AG04450 (cell line): ENCODE measurements around the gene SH3PXD2B. TPM values are rescaled to one million over a fixed set of nuclear protein-coding genes. Genes with fewer than 3 reads are reported as not detected.

Experiments
- CTCF ChIA-PET: fragments of 300-600, 350-600 bp; formaldehyde crosslinking; extraction: SDS; loops from one replicate; lab custom pipeline; 2022; ENCODE audit warnings: antibody characterized with exemption, inconsistent platforms; lab: Charles Lee
- POLR2A ChIA-PET: fragments of 350-600 bp; formaldehyde crosslinking; extraction: SDS; loops from one replicate; lab custom pipeline; 2021; ENCODE audit warnings: antibody characterized with exemption, inconsistent platforms; lab: Yijun Ruan, JAX
- DNase-seq: peaks from one replicate; pipeline ENCODE4 v3.0.0-alpha.2; 2011; ENCODE audit warnings: low read depth, low spot score
- H3K27ac ChIP-seq: one replicate; pipeline ENCODE4 v1.5.1; 2012; ENCODE audit warnings: low read depth, low read length, control low read depth
- H3K27me3 ChIP-seq: one replicate; pipeline ENCODE4 v1.6.0; 2012; ENCODE audit warnings: low read length; ENCODE audit not compliant: control insufficient read depth, insufficient read depth
- H3K4me3 ChIP-seq: 2 replicates; pipeline ENCODE4 v1.5.1; 2011; ENCODE audit warnings: mild to moderate bottlenecking, low read depth, low read length, control low read depth
- H3K9me3 ChIP-seq: 2 replicates; pipeline ENCODE4 v1.5.1; 2012; ENCODE audit warnings: low read length; ENCODE audit not compliant: control insufficient read depth, insufficient read depth
- polyA plus RNA-seq: library from polyadenylated mRNA; depleted of rRNA; stranded (reverse); fragments of >200 nt; gene quantifications from 2 replicates; pipeline ENCODE4 v1.2.3, GENCODE V29; 2011
- TF ChIP-seq, protein P1 (sequence below): IDR thresholded peaks from 2 replicates; pipeline ENCODE4 v1.5.1; 2011; ENCODE audit warnings: low read depth, low read length, control low read depth, inconsistent platforms

The SH3PXD2B gene
- polyA plus RNA-seq, 1 experiment, result 39.1 TPM

GRCh38 chr5:172424808-172425207 lies 29.5 kb downstream of the SH3PXD2B start:
- TF ChIP-seq, protein P1, sequence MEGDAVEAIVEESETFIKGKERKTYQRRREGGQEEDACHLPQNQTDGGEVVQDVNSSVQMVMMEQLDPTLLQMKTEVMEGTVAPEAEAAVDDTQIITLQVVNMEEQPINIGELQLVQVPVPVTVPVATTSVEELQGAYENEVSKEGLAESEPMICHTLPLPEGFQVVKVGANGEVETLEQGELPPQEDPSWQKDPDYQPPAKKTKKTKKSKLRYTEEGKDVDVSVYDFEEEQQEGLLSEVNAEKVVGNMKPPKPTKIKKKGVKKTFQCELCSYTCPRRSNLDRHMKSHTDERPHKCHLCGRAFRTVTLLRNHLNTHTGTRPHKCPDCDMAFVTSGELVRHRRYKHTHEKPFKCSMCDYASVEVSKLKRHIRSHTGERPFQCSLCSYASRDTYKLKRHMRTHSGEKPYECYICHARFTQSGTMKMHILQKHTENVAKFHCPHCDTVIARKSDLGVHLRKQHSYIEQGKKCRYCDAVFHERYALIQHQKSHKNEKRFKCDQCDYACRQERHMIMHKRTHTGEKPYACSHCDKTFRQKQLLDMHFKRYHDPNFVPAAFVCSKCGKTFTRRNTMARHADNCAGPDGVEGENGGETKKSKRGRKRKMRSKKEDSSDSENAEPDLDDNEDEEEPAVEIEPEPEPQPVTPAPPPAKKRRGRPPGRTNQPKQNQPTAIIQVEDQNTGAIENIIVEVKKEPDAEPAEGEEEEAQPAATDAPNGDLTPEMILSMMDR, result no peak
- no peak overlapping the region for H3K4me3 ChIP-seq
- no peak overlapping the region for H3K27ac ChIP-seq
- H3K27me3 ChIP-seq, result no peaks in the 10 kb centered on the region
- H3K9me3 ChIP-seq, result no peaks in the 10 kb centered on the region; the same call in 1 of the 2 replicates
- DNase-seq, result no peak
- CTCF ChIA-PET, result interaction anchor here (0.6 to 2.9 kb wide), 2 partner anchors 27 to 28 kb away, joined by 4 to 8 read pairs; no protein-coding TSS in a partner anchor
- POLR2A ChIA-PET, result interaction anchor here (1.3 kb wide), 1 partner anchor 12 kb away, joined by 3 read pairs; no protein-coding TSS in a partner anchor

- ChIA-PET CTCF (interaction anchor here (1.0 to 1.2 kb wide), 2 partner anchors 26 to 29 kb away, joined by 3 to 4 read pairs; no protein-coding TSS in a partner anchor), POLR2A (no interaction called here)
- no peak for DNase-seq
- H3K27me3 ChIP-seq, result no peaks in the 10 kb centered on the region
- no peak overlapping the region for H3K27ac ChIP-seq
- no peak overlapping the region for H3K4me3 ChIP-seq
- TF ChIP-seq, protein P1, result no peak
- no peaks in the 10 kb centered on the region; the same call in 1 of the 2 replicates for H3K9me3 ChIP-seq
Observed at GRCh38 chr5:172424111-172424490, 30.2 kb downstream of the SH3PXD2B start.

DNA sequence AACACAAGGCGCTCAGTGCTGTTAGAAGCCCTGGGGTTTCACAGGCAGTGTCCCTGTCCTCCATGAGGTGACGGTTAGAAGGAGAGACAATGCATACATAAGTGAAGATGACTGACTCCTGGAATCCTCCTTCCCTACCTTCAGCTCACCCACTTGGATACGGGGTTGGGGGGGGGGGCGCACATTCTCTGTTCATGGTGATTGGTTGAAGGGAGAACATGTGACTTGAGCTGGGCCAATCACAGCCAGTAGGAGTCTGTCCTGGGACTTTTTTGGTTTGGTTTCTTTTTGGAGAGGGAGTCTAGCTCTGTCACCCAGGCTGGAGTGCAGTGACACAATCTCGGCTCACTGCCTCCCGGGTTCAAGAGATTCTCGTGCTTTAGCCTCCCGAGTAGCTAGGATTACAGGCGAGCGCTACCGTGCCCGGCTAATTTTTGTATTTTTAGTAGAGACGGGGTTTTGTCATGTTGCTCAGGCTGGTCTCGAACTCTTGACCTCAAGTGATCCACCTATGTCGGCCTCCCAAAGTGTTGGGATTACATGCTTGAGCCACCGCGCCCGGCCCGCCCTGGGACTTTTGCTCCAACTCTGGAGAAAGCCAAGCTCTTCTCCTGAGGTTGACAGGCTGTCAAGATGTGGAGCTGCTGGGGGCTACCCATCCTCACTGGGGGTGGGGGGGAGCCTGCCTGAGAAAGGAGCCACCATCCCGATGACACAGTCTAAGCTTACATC lies 30.8 kb downstream of the SH3PXD2B start:
- ChIA-PET CTCF (interaction anchor here (1.0 to 1.2 kb wide), 2 partner anchors 27 to 29 kb away, joined by 3 to 4 read pairs; no protein-coding TSS in a partner anchor), POLR2A (interaction anchor here (1.3 kb wide), 1 partner anchor 9 kb away, joined by 3 read pairs; no protein-coding TSS in a partner anchor)
- no peaks in the 10 kb centered on the region; the same call in 1 of the 2 replicates for H3K9me3 ChIP-seq
- H3K27me3 ChIP-seq, result no peaks in the 10 kb centered on the region
- no peak overlapping the region for H3K4me3 ChIP-seq
- no peak for DNase-seq
- H3K27ac ChIP-seq, result no peak overlapping the region
- TF ChIP-seq, protein P1, result no peak

- Histone ChIP-seq H3K27me3 (no peaks in the 10 kb centered on the region), H3K4me3 (no peak overlapping the region), H3K27ac (no peak overlapping the region), H3K9me3 (no peaks in the 10 kb centered on the region; the same call in 1 of the 2 replicates)
- DNase-seq, result no peak
- ChIA-PET POLR2A (interaction anchor here (0.7 to 1.3 kb wide), 2 partner anchors 8 to 71 kb away, joined by 3 read pairs; no protein-coding TSS in a partner anchor), CTCF (interaction anchor here (0.8 kb wide), 1 partner anchor 27 kb away, joined by 3 read pairs; no protein-coding TSS in a partner anchor)
- TF ChIP-seq, protein P1, result no peak
Observed at GRCh38 chr5:172422255-172422654, 32.1 kb downstream of the SH3PXD2B start.

- ChIA-PET CTCF (interaction anchor here (1.2 kb wide), 1 partner anchor 30 kb away, joined by 4 read pairs; no protein-coding TSS in a partner anchor), POLR2A (interaction anchor here (1.1 kb wide), 1 partner anchor 13 kb away, joined by 3 read pairs; no protein-coding TSS in a partner anchor)
- peak overlapping the region; percentile 52 for H3K27ac ChIP-seq
Observed at GRCh38 chr5:172421020-172421419, 33.3 kb downstream of the SH3PXD2B start.

More at GRCh38 chr5:172421020-172421419, 33.3 kb downstream of the SH3PXD2B start:
- H3K27me3 ChIP-seq, result no peaks in the 10 kb centered on the region
- TF ChIP-seq, protein P1, result no peak
- no peak overlapping the region for H3K4me3 ChIP-seq
- H3K9me3 ChIP-seq, result no peaks in the 10 kb centered on the region; the same call in 1 of the 2 replicates
- no peak for DNase-seq
